Measurements from ENCODE around the gene CIB1.
A peak's percentile ranks its signal among the peaks of the same experiment; 100 is the strongest.

CIB1 gene

DNA sequence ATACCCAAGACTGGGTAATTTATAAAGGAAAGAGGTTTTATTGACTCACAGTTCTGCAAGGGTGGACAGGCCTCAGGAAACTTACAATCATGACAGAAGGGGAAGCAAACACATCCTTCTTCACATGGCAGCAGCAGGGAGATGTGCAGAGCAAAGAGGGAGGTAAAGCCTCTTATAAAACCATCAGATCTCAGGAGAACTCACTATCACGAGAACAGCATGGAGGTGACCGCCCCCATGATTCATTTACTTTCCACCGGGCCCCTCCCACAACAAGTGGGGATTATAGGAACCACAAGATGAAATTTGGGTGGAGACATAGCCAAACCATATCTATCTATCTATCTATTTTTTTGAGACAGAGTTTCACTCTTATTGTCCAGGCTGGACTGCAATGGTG is 5.6 kb upstream of the CIB1 start:
- no peak for DNase-seq

DNA sequence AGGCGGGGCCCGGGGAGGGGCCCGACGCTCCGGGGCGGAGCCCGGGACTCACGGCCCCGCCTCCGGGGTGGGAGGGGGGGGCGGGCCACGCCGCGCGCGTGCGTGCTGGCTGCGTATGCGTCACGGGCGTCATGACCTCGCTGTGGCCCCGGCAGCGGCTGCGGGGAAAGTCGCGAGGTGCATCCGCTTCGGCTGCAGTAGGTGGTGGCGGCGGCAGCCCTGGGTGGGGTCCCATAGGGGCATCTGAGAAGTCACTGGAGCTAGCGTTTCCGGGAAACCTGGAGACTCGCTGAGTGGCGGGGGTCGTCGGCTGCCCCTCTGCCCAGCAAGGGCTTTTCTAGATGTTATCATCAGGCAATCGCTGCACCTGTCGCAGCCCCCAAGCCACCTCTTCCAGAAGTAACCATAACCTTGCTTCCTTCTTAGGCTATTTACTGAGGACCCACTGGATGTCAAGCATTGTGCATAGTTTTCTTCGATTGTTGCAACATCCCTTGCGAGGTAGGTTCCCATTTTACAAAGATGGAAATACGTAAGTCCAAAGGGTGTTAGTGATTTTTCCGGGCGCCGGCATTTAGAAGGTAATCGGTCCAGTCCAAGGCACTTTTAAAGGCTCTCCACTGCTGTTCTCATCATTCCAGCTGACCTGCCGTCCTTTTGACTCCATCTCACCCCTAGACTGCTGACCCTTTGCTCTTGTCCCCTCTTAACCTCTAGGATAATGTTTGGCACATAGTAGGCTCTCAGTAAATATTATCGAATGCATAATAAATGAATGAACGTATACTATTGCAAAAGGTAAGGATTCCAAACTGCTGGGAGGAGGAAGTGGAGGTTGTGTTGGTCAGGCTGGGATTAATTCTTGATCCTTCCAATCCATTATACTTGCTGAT is 601 bp upstream of the CIB1 start, which contains the start of gene GDPGP1:
Gene GDPGP1 (plus strand): TSS at position 114 of the 893 bp plus-strand sequence. CDS start 6,700 bp downstream, outside the sequence.
- no peak for DNase-seq

DNA sequence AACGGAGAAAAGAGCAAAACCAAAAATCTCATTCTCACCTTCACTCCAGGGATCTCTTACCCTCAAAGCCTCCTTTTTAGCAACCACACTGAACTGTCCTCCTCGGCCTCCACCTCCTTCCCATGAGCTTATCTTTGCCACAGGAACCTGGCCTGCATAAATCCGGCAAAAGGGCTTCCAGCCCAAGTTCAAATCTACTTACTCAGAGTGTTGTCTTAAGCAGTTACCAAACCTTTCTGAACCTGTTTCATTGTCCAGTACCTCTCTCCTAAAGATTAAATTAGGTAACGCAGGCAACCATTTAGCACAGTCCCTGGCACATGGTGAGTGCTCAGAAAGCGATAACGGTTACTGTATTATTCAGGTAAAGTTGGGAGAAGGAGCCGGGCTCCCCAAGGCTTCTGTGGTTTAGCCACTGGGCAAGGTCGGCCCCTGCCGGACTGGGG is 777 bp downstream of the CIB1 start:
- no peak for DNase-seq

DNA sequence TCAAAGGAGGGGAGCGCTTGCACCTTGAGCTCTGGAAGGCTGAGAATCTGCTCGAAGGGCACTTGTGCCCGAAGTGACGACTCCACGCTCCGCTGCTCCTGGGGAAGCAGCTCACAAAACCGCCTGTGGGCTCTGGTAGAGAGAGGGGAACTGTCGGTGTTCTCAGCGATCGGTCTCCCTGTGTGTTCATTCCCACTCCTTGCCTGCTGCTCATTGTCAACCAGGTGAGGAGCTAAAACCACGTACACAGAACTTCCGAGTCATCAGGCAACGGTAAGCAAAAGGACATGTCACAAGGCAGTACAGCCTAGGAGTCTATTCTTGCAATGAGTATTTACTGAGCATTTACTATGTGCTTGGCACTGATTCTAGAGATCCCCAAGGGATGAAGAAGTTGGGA is 1.5 kb downstream of the CIB1 start:
- no peak for DNase-seq

DNA sequence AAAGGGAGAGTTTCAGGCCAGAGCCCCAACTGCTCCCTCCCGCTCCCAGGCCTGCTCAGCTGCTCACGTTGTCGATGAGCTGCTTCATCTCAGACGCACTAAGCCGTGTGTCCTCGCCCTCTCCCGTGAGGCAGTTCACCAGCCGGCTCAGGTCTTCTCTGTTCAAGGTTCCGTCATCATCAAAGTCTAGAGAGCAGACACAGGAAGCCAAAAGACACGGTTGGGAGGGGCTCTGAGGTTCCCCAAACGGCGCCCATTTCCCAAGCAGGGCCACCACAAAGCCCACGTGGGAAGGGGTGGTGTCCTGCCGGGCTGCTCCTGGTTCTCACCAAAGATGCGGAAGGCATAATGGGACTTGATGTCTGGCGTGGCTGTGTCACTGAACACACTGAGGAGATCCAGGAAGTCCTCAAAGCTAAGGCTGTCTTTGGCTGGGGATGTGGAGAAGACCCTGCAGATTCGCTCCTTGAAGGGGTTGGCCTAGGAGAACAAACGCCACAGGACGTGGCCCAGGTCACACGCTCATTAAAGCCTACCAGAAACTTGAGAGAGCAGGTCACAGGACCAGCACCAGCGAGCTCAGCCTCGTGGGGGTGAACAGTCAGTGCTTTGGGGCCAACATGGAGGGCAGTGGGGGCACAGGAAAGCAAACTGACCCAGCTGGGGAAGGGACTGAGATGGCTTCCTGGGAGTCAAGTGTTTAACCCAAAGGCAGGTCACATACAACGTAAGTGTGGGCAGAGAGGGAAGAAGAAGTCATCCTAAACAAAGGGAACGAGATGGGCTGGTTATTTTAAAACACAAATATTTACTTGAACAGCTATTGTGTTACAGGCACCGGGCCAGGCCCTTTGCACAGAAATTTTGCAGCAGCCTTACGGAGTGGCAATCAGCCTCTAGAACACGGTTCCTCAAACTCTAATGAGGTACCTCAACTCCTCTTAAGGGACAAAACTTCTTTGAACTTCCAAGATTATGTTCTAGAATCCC is 2.4 kb downstream of the CIB1 start:
- DNase-seq = peak; percentile 63

DNA sequence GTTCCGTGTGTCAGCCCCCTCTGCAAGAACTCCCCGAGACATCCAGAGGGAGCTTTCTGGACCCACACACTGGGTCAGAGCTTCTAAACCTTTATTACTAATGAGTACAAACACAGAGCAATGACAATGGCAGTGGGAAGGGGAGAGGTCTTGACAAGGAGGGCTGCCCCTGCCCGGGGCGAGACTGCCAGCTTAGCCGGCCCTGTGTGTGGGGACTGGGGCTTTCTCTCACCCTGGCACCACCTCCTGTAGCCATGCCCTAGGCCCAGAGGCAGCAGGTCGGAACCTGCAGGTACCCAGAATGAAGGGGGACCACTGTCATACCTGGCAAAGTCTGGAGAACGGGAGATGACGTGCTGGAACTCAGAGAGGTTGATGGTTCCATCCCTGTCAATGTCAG is 3.1 kb downstream of the CIB1 start:
- no peak for DNase-seq

DNA sequence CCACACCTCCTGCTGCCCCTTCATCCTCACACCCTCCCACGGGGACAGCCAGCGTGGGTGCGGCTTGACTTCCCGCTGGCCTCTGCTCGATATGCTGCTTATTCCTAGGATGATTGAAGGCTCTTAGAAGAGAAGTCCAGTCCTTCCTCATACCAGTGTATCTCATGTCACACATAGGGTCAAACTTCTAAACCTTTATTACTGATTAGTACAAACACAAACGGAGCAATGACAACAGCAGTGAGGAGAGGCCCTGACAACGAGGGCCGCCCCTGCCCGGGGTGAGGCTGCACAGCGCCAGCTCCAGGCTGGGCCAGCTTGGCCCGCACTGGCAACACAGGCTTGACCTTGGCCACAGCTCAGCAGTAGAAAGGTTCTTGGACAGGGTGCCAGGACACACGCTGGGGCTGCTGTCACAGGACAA is 3.7 kb downstream of the CIB1 start:
- DNase-seq = no peak

DNA sequence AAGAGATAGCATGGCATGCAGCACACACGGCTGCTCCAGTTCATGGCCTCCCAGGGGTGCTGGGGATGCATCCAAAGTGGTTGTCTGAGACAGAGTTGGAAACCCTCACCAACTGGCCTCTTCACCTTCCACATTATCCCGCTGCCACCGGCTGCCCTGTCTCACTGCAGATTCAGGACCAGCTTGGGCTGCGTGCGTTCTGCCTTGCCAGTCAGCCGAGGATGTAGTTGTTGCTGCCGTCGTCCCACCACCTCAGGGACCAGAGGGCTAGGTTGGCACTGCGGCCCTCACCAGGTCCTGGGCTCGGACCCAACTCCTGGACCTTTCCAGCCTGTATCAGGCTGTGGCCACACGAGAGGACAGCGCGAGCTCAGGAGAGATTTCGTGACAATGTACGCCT is 4.8 kb downstream of the CIB1 start:
- no peak for DNase-seq

DNA sequence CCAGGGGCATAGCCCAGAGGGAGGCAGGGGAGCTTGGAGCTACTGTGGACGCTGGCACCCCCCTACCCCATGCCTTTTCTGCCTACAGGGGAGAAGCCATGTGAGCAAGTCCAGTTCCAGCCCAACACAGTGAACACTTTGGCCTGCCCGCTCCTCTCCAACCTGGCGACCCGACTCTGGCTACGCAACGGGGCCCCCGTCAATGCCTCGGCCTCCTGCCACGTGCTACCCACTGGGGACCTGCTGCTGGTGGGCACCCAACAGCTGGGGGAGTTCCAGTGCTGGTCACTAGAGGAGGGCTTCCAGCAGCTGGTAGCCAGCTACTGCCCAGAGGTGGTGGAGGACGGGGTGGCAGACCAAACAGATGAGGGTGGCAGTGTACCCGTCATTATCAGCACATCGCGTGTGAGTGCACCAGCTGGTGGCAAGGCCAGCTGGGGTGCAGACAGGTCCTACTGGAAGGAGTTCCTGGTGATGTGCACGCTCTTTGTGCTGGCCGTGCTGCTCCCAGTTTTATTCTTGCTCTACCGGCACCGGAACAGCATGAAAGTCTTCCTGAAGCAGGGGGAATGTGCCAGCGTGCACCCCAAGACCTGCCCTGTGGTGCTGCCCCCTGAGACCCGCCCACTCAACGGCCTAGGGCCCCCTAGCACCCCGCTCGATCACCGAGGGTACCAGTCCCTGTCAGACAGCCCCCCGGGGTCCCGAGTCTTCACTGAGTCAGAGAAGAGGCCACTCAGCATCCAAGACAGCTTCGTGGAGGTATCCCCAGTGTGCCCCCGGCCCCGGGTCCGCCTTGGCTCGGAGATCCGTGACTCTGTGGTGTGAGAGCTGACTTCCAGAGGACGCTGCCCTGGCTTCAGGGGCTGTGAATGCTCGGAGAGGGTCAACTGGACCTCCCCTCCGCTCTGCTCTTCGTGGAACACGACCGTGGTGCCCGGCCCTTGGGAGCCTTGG is 5.6 kb downstream of the CIB1 start:
- no peak for DNase-seq

DNA sequence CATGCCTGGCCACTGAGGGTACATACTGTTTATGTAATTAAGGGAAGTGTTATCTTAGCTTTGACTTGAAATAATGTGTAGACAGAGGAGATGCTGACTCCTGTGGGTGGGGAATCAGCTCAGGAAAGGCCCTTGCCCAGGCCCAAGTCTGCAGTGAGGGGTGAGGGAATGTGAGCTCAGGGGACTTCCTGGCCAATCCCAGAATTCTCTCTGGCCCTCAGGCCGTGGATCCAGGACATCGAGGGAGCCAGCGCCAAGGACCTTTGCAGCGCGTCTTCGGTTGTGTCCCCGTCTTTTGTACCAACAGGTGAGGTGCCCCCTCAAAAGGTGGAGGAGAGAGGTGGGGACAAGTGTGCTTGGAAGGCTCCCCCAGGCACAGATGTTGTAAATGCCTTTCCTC is 6.4 kb downstream of the CIB1 start:
- DNase-seq = no peak

DNA sequence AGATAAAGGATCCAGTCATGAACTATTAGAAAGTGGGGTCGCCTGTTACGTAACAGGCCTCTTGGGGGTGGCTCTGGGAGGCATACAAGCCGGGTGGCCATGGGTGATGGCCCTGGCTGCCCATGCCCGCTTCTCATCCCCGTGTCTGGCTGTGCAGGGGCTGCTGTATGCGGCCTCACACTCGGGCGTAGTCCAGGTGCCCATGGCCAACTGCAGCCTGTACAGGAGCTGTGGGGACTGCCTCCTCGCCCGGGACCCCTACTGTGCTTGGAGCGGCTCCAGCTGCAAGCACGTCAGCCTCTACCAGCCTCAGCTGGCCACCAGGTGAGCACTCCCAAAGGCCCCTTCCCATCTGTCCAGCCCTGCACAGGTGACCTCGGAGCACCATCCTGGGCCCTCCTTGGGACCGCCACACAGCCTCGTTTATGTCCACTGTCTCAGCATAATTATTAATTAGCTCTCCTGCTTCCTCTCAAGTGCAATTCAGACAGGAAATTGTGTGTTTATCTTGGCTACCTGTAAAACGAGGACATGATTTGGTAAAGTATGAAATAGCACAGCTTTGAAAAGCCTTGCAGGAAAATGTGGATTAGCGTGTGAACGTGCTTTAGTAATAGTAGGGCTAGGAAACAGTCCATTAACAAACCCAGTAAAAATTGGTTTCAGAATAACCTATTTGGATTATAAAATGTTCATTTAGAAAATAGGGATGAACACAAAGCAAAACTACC is 8.1 kb downstream of the CIB1 start:
- DNase-seq = no peak

DNA sequence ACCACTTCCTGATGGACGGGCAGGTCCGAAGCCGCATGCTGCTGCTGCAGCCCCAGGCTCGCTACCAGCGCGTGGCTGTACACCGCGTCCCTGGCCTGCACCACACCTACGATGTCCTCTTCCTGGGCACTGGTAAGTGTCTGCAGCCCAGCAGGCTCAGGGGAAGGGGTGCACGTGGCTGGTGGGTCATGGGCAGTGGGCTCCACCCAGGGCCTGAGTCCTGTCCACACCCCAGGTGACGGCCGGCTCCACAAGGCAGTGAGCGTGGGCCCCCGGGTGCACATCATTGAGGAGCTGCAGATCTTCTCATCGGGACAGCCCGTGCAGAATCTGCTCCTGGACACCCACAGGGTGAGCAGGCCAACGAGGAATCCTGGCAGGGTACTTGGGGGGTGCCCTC is 8.7 kb downstream of the CIB1 start:
- DNase-seq = no peak

DNA sequence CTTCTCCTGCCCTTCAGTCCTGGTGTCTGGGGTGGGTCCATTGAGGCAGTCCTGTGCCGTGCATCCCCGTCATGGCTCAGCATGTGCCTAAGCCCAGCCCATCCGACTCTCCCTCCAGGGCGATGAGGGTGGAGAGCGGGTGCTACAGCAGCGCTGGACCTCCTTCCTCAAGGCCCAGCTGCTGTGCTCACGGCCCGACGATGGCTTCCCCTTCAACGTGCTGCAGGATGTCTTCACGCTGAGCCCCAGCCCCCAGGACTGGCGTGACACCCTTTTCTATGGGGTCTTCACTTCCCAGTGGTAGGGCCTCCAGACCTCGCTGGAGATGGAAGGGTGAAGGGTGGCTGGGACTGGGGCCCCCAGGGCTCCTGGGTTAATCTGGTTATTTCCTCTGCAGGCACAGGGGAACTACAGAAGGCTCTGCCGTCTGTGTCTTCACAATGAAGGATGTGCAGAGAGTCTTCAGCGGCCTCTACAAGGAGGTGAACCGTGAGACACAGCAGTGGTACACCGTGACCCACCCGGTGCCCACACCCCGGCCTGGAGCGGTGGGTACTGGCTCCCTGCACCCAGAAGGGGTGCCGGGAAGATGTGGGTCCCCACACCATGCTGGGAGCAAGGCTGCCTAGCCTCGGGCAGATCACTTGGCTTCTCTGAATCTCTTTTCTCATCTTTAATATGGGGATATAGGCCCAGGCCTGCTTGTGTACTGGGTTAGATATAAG is 10.1 kb downstream of the CIB1 start:
- no peak for DNase-seq

DNA sequence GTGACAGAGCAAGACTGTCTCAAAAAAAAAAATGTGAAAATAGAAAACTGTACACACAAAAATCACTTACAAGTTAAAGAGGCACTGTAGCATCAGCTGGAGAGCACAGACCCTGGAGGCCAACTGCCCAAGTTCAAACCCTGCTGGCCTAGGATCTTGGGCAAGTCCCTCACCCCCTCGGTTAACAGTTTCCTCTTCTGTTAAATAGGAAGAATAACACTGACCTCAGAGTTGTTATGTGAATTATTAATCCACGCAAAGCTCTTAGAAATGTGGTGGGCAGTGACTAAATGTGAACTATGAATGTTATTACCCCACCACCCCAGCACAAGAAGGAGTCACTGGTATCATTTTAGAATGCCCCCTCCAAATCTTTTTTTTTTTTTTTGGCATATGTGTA is 11.2 kb downstream of the CIB1 start:
- no peak for DNase-seq

DNA sequence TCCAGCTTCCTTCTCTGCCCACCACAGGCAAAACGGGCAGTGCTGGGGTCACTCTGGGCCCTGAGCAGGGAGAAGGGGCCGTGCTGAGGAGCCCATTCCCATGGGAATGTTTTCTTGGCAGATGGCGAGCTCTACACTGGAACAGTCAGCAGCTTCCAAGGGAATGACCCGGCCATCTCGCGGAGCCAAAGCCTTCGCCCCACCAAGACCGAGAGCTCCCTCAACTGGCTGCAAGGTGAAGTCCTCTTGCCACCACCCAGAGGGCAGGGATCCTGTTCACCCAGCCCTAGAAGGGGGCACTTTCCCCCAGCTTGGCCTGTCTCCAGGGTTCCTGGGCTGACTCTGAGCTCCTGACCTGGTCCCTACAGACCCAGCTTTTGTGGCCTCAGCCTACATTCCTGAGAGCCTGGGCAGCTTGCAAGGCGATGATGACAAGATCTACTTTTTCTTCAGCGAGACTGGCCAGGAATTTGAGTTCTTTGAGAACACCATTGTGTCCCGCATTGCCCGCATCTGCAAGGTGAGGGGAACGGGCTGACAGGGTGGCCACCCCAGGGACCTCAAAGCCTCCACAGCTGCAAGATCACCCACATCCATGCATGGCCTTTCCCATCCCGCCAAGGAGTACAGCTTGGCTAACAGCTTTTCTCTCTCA is 12.4 kb downstream of the CIB1 start:
- no peak for DNase-seq

DNA sequence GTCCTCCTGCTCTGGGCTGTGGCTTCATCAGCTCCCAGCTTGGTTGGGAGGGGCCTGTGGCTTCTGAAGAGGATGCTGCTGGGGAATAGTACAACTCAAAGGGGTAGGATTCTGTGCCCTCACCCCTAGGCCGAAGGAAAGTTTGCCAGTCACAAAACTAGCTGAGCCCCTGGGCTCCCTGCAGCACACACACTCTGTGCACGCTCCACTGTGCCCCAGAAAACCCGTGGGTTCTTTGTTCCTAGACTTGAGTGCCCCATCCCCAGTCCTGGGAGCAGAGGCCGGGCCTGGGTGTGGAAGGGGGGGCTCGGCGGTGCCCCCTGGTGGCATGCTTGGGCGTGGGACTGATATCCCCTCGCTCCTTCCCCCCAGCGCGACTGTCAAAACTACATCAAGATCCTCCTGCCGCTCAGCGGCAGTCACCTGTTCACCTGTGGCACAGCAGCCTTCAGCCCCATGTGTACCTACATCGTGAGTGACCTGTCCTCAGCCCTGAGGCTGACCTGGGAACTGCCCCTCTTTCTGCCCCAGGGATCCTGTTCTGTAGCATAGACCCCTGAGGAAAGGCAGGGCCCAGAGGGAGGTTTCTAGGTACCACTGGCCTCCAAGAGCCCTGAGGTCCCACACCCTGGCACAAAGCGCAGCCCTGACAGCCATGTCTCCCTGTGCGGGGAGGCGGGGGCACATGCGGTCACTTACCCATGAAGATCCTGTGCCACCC is 14.2 kb downstream of the CIB1 start:
- peak; percentile 65 for DNase-seq

DNA sequence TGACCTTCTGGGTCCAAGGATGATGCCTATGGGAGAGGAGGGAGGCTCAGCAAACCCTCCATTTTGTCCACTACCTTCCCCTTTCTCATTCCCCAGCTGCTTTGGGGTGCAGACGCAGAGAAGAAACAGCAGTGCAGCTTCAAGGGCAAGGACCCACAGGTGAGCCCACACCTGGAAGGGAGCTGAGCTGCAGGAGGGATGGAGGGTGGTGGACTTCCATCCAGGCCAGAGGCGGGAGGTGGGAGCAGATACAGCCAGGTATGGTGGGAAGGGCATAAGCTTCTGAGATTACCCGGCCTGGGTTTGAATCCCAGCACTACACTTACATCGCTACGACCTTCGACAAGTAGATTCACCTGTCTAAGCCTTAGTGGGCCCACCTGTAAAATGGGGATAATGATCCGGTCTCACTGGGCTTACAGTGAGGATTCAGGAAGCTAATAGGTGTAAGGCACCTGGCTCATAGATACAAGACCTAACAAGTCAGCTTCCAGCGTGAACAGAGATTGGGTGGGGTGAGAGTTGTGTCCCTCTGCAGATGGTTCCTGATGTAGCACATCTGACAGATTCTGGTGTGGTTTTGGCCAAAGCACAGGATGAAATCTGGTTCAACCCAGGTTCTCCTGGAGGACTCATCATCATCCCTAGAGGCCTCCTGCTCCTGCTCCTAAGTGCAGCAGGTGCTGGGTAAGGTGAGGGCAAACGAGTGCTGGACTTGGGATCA is 15.9 kb downstream of the CIB1 start:
- no peak for DNase-seq

DNA sequence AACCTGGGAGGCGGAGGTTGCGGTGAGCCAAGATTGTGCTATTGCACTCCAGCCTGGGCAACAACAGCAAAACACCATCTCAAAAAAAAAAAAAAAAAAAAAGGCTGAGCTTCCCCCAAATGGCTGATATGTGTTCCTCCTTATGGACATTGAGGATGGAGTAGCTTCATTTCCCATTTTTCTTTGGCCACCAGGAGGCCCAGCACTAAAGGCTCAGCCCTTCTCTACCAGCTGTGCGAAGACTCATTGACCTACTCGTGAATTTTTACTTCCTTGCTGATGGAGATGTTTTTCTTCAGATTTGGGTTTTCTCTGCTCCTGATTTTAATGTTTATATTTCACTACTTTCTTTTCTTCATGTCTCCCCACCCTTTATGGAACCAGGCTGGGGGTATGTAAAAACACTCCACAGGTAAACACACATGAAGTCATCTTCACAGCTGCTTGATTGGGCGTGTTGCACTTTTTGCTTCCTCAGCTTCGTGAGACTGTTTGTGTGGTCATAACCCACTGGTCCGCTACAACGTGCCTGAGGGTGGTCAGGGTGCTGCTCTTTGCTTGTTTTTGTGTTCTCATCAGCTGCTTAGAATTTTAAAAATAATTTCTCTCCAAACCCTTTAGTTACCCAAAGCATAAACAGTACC is 19.1 kb downstream of the CIB1 start:
- DNase-seq = no peak

All from stimulated activated CD4-positive, alpha-beta T cell treated with anti-CD3 and anti-CD28 coated beads, Interleukin-4, amount 100 ng/mL, for 1 hour (primary cell).